Gastroesophageal sphincter (tissue), 4 donors: ENCODE results near the gene AGXT2. TPM values are rescaled to one million over a fixed set of nuclear protein-coding genes. Genes with fewer than 3 reads are reported as not detected.
A peak's percentile ranks its signal among the peaks of the same experiment; 100 is the strongest.

Source experiments
- ATAC-seq: fragments of 150-250 bp; one replicate; pipeline ENCODE4 v1.9.1; 2016; ENCODE audit warnings: mild to moderate bottlenecking, moderate library complexity
- H3K27ac ChIP-seq, 4 donors: fragments of 200-600 bp; sonication (generic) in 3 of 4; 1 replicate in 3 of 4; 2 replicates in 1 of 4; pipeline ENCODE4 v1.5.1; 2016 to 2019
- H3K27me3 ChIP-seq: fragments of 200-600 bp; sonication (generic); one replicate; pipeline ENCODE4 v1.5.1; 2019
- H3K36me3 ChIP-seq, 2 donors: fragments of 200-600 bp; sonication (generic); one replicate each; pipeline ENCODE4 v1.5.1; 2019; ENCODE audit warnings: control low read depth in 1 of 2
- H3K4me1 ChIP-seq, 3 donors: fragments of 200-600 bp; sonication (generic); 1 replicate in 2 of 3; 2 replicates in 1 of 3; pipeline ENCODE4 v1.5.1; 2016 to 2019; ENCODE audit warnings: control low read depth in 2 of 3
- H3K4me3 ChIP-seq, 2 donors: fragments of 200-600 bp; sonication (generic); one replicate each; pipeline ENCODE4 v1.5.1; 2019; ENCODE audit warnings: mild to moderate bottlenecking in 1 of 2, moderate library complexity in 1 of 2
- H3K9me3 ChIP-seq, 3 donors: fragments of 200-600 bp; sonication (generic); one replicate each; pipeline ENCODE4 v1.5.1; 2017 to 2019; ENCODE audit warnings: control low read depth in 2 of 3
- EP300 ChIP-seq: sonication (generic); formaldehyde crosslinking; IDR thresholded peaks from one replicate; pipeline ENCODE4 v1.6.1; 2017; ENCODE audit warnings: antibody characterized with exemption, mild to moderate bottlenecking
- POLR2A ChIP-seq, 2 donors: fragments of 450-650 bp; IDR thresholded peaks; one replicate each; pipeline ENCODE4 v1.6.1; 2017; ENCODE audit warnings: antibody characterized with exemption in 2 of 2, mild to moderate bottlenecking in 2 of 2, moderate library complexity in 1 of 2
- POLR2AphosphoS5 ChIP-seq: sonication (generic); formaldehyde crosslinking; IDR thresholded peaks from one replicate; pipeline ENCODE4 v1.6.1; 2017; ENCODE audit warnings: antibody characterized with exemption
- WGBS, 2 donors: methylation state at CpG; one replicate each; pipeline ENCODE4 v1.1.5; 2018; ENCODE audit warnings: low coverage in 1 of 2; 5-methylcytosine and 5-hydroxymethylcytosine counted together
- total RNA-seq, 4 donors: library from RNA; depleted of rRNA; stranded (reverse); fragments of >200 nt; gene quantifications; one replicate each; pipeline ENCODE4 v1.1.0, GENCODE V29; 2016
- TF ChIP-seq, protein P1 (sequence below), 4 experiments: fragments of 200-600 bp in 2 of 4; fragments of 450-650 bp in 2 of 4; sonication (generic) in 1 of 4; IDR thresholded peaks; one replicate each; pipeline ENCODE4 v1.5.1; 2017 to 2019; ENCODE audit warnings: antibody characterized with exemption in 4 of 4, mild to moderate bottlenecking in 2 of 4, moderate library complexity in 2 of 4

Gene AGXT2
- total RNA-seq, 4 donors from 2014 or later = not detected

DNA sequence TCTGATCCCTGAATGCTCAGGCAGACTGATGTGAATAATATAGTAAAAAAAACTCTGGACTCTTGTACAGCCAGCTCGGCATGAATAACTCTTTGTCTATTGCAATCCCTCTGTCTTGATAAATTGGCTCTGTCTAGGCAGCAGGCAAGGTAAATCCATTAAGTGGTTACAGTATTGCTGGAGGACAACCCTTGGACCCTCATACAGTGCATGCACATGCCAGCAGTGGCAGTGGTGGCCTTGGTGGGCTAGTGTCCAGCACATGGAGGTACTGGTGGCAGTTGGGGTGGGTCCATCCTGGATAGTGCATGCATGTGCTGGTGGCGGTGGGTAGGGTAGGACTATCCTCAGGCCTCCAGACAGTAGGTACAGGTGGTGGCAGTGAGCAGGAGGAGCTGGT lies 79.5 kb downstream of the AGXT2 start:
- no peak for ATAC-seq
- Histone ChIP-seq H3K9me3 (no peaks in the 10 kb centered on the region), H3K4me3 (no peak overlapping the region), H3K36me3 (no peaks in the 10 kb centered on the region), H3K27ac (no peak overlapping the region), H3K4me1 (no peaks in the 10 kb centered on the region), H3K27me3 (no peaks in the 10 kb centered on the region)
- TF ChIP-seq, protein P1, sequence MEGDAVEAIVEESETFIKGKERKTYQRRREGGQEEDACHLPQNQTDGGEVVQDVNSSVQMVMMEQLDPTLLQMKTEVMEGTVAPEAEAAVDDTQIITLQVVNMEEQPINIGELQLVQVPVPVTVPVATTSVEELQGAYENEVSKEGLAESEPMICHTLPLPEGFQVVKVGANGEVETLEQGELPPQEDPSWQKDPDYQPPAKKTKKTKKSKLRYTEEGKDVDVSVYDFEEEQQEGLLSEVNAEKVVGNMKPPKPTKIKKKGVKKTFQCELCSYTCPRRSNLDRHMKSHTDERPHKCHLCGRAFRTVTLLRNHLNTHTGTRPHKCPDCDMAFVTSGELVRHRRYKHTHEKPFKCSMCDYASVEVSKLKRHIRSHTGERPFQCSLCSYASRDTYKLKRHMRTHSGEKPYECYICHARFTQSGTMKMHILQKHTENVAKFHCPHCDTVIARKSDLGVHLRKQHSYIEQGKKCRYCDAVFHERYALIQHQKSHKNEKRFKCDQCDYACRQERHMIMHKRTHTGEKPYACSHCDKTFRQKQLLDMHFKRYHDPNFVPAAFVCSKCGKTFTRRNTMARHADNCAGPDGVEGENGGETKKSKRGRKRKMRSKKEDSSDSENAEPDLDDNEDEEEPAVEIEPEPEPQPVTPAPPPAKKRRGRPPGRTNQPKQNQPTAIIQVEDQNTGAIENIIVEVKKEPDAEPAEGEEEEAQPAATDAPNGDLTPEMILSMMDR (IDR thresholded peaks at IDR 0.05) = no peak
- TF ChIP-seq POLR2AphosphoS5 = no peak
- TF ChIP-seq POLR2A (IDR thresholded peaks at IDR 0.05) = no peak
- TF ChIP-seq EP300 = no peak
- WGBS, 2 donors = 86 to 100% methylated on average over 1 to 2 of the region's 2 CpGs

DNA sequence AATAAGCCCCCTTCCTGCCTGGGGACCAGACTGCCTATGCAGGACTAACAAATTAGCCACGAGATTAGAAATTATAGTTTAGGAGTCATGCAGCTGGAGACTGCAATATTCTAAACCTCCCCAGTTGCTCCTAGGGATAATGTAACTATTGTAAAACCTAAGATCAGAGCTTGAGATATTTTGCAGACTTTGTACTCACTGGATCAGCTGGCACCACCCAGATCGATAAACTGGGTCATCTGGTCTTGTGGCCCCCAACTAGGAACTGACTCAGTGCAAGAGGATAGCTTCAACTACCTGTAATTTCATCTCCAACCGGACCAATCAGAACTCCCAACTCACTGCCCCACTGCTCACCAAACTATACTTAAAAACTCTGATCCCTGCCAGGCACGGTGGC lies 80.2 kb downstream of the AGXT2 start:
- H3K27me3 ChIP-seq = no peaks in the 10 kb centered on the region
- WGBS, 2 donors = 80 to 89% methylated on average over 2 to 3 of the region's 4 CpGs
- H3K36me3 ChIP-seq = no peaks in the 10 kb centered on the region
- no peaks in the 10 kb centered on the region for H3K4me1 ChIP-seq
- H3K9me3 ChIP-seq = no peaks in the 10 kb centered on the region
- ATAC-seq = no peak
- H3K27ac ChIP-seq = no peak overlapping the region
- TF ChIP-seq POLR2AphosphoS5 = no peak
- TF ChIP-seq, protein P1 (IDR thresholded peaks at IDR 0.05) = no peak
- no peak for TF ChIP-seq EP300
- TF ChIP-seq POLR2A (IDR thresholded peaks at IDR 0.05) = no peak
- no peak overlapping the region for H3K4me3 ChIP-seq

DNA sequence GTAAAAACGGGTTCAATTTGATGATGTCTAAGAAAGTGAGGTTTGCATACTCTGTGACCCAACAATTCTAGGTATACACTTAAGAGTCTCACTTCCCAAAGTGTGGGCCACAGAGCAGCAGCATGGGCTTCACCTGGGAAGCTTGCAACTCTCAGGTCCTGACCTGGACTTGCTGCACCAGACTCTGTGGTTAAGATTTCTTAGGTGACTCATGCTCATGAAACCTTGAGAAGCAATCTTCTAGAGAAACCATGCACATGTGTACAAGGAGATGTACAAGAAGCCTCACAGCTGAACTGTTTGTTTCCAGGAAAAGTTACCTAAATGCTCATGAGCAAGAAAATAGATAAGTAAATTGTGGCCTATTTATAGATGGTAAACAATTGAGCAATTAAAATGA lies 88.4 kb downstream of the AGXT2 start:
- no peaks in the 10 kb centered on the region for H3K9me3 ChIP-seq
- H3K36me3 ChIP-seq = peaks cover 0 to 17% of the 10 kb centered on the region in 2 donors
- H3K4me1 ChIP-seq = no peaks in the 10 kb centered on the region
- ATAC-seq = no peak
- no peak overlapping the region for H3K27ac ChIP-seq
- WGBS, 2 donors = 89 to 100% methylated on average over 1 of the region's 1 CpG
- TF ChIP-seq POLR2AphosphoS5 = no peak
- no peak for TF ChIP-seq POLR2A (IDR thresholded peaks at IDR 0.05)
- TF ChIP-seq, protein P1 (IDR thresholded peaks at IDR 0.05) = no peak
- no peak for TF ChIP-seq EP300
- no peak overlapping the region for H3K4me3 ChIP-seq
- no peaks in the 10 kb centered on the region for H3K27me3 ChIP-seq

DNA sequence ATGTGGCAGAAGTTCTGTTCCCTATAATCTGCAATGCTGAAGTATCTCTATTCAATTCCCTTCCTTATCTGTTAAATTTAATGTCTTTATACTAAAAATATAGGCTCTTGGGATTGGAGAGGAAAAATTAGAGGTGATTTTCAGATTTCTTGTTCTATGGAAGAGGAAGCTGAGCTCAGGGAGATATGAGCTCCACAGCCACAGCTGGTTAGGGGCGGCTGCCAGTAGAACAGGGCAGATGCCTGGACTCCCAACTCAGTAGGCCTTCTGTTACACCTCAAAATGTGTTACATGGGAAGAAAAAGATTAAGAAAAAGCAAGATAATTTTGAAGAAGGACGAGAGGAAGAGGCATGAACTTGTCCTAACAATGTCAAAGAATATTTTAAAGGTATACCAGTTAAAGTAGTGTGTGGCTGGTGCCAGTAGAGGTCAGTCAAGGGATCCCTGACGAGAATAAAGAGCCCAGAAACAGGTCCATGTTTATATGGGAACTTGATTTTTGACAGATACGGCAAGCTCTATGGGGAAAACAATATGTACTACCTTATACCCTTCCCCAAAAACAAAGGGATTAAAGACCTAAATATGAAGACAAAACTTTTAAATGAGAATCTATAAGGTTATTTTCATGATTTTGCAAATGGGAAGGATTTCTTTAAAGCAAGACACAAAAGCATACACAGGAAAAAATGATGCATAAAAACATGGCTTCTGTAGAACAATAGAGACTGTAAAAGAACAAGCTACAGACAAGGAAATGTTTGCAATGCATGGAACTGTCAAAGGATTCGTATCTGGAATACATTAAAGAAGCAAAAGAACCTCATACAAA lies 89.7 kb downstream of the AGXT2 start:
- Histone ChIP-seq H3K4me1 (no peaks in the 10 kb centered on the region), H3K27me3 (no peaks in the 10 kb centered on the region), H3K27ac (no peak overlapping the region), H3K9me3 (no peaks in the 10 kb centered on the region), H3K36me3 (peaks cover 0 to 30% of the 10 kb centered on the region in 2 donors), H3K4me3 (no peak overlapping the region)
- no peak for ATAC-seq
- TF ChIP-seq, protein P1 (IDR thresholded peaks at IDR 0.05) = peak in 2 of 4 experiments; percentile 26 to 43
- TF ChIP-seq POLR2A (IDR thresholded peaks at IDR 0.05) = no peak
- 31 to 39% methylated on average over 3 to 5 of the region's 5 CpGs for WGBS, 2 donors

DNA sequence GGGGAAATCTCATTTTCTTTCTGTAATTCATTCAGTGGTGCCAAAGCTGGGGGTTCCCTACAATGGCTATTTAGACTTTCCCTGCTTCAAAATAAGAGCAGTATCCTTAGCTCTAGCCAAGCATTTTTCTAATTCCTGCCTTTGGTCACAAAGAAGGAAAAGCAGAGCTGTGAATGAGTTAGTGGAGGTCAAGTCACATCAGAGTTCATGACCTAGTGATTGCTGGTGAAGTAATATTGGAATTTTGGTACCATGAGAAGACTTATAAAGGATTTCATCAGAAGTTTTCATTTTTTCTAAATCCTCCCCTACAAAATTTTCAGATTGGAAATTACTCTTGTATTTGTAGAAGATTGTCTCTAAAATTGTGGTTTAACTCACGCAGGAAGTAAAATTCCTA lies 90.4 kb downstream of the AGXT2 start:
- Histone ChIP-seq H3K27ac (no peak overlapping the region), H3K36me3 (peaks cover 0 to 37% of the 10 kb centered on the region in 2 donors), H3K4me3 (no peak overlapping the region), H3K9me3 (no peaks in the 10 kb centered on the region), H3K4me1 (no peaks in the 10 kb centered on the region), H3K27me3 (no peaks in the 10 kb centered on the region)
- no peak for ATAC-seq
- TF ChIP-seq POLR2AphosphoS5 = no peak
- TF ChIP-seq POLR2A (IDR thresholded peaks at IDR 0.05) = no peak
- TF ChIP-seq, protein P1 (IDR thresholded peaks at IDR 0.05) = no peak
- TF ChIP-seq EP300 = no peak
- WGBS, 2 donors = 100% methylated on average over 1 of the region's 1 CpG
